Smooth muscle cell (in vitro differentiated cells): Measurements from ENCODE around the gene UBL4A. TPM values are rescaled to one million over a fixed set of nuclear protein-coding genes. Genes with fewer than 3 reads are reported as not detected.

ENCODE experiments used
- DNase-seq: peaks from one replicate; lab custom pipeline; 2025; ENCODE audit not compliant: unreplicated experiment; lab: John Stamatoyannopoulos, UW
- H2AFZ ChIP-seq: fragments of 200-600 bp; sonication (generic); 2 replicates; pipeline ENCODE4 v1.6.0; 2016; ENCODE audit warnings: antibody characterized with exemption, low read depth, mild to moderate bottlenecking
- H3F3A ChIP-seq: fragments of 200-600 bp; sonication (generic); 2 replicates; pipeline ENCODE4 v1.6.0; 2017; ENCODE audit warnings: antibody characterized with exemption, low read depth
- H3K27ac ChIP-seq: fragments of 200-600 bp; sonication (generic); 2 replicates; pipeline ENCODE4 v1.5.1; 2016; ENCODE audit warnings: low read depth, mild to moderate bottlenecking
- H3K27me3 ChIP-seq: fragments of 200-600 bp; sonication (generic); 2 replicates; pipeline ENCODE4 v1.6.1; 2016; ENCODE audit warnings: low read depth, mild to moderate bottlenecking
- H3K36me3 ChIP-seq: fragments of 200-600 bp; sonication (generic); 2 replicates; pipeline ENCODE4 v1.5.1; 2016; ENCODE audit warnings: low read depth
- H3K4me1 ChIP-seq: fragments of 200-600 bp; sonication (generic); 2 replicates; pipeline ENCODE4 v1.5.1; 2016; ENCODE audit warnings: low read depth
- H3K4me2 ChIP-seq: fragments of 200-600 bp; sonication (generic); 2 replicates; pipeline ENCODE4 v1.6.0; 2016; ENCODE audit warnings: mild to moderate bottlenecking
- H3K4me3 ChIP-seq: fragments of 200-600 bp; sonication (generic); 2 replicates; pipeline ENCODE4 v1.5.1; 2016; ENCODE audit warnings: mild to moderate bottlenecking
- H3K79me2 ChIP-seq: fragments of 200-600 bp; sonication (generic); 2 replicates; pipeline ENCODE4 v1.6.0; 2016; ENCODE audit warnings: low read depth, mild to moderate bottlenecking
- H3K9ac ChIP-seq: fragments of 200-600 bp; sonication (generic); 2 replicates; pipeline ENCODE4 v1.6.0; 2016; ENCODE audit warnings: low read depth
- H3K9me3 ChIP-seq: fragments of 200-600 bp; sonication (generic); replicated peaks from 2 replicates; pipeline ENCODE4 v1.5.1; 2016; ENCODE audit warnings: low read depth
- H4K20me1 ChIP-seq: fragments of 200-600 bp; sonication (generic); 2 replicates; pipeline ENCODE4 v1.6.0; 2016; ENCODE audit warnings: low read depth
- CTCF ChIP-seq: fragments of 200-600 bp; sonication (generic); IDR thresholded peaks from 2 replicates; pipeline ENCODE4 v1.5.1; 2017; ENCODE audit warnings: borderline replicate concordance, mild to moderate bottlenecking, antibody characterized with exemption; ENCODE audit not compliant: insufficient read depth, poor library complexity, severe bottlenecking
- WGBS: methylation state at CpG from one replicate; pipeline ENCODE4 v1.1.7; 2016; ENCODE audit warnings: low lambda C conversion rate; 5-methylcytosine and 5-hydroxymethylcytosine counted together
- polyA plus RNA-seq: library from polyadenylated mRNA; unstranded; fragments of >200 nt; fragmentation: Nextera tagmentation; extraction: Ambion mirVana; gene quantifications from 2 replicates; pipeline ENCODE4 v1.2.1, GENCODE V29; 2016
- total RNA-seq: library from RNA; depleted of rRNA; stranded (reverse); fragments of >200 nt; gene quantifications from 2 replicates; pipeline ENCODE4 v1.2.3, GENCODE V29; 2014

UBL4A gene
- total and polyA plus RNA-seq, 2 experiments from 2014 or later = 42.1 to 46.9 TPM

GRCh38 chrX:154473683-154474082 is 12.7 kb downstream of the UBL4A start:
- Histone ChIP-seq H3K36me3 (no peaks in the 10 kb centered on the region), H3F3A (no peaks in the 10 kb centered on the region)
- WGBS = 80% methylated on average over 7 of the region's 7 CpGs

GRCh38 chrX:154472685-154473632 is 13.5 kb downstream of the UBL4A start:
- no peaks in the 10 kb centered on the region for H3K9me3 ChIP-seq
- no peaks in the 10 kb centered on the region for H3K27me3 ChIP-seq
- H3F3A ChIP-seq = no peaks in the 10 kb centered on the region
- no peaks in the 10 kb centered on the region for H3K36me3 ChIP-seq
- DNase-seq = no peak
- H3K27ac ChIP-seq = no peak overlapping the region
- H3K9ac ChIP-seq = no peak overlapping the region
- no peaks in the 10 kb centered on the region for H3K79me2 ChIP-seq
- peaks cover 17% of the 10 kb centered on the region for H4K20me1 ChIP-seq
- no peak overlapping the region for H3K4me3 ChIP-seq
- no peak for TF ChIP-seq CTCF
- no peak overlapping the region for H2AFZ ChIP-seq
- no peak overlapping the region for H3K4me2 ChIP-seq
- no peaks in the 10 kb centered on the region for H3K4me1 ChIP-seq
- WGBS = 87% methylated on average over 26 of the region's 28 CpGs

More at GRCh38 chrX:154473683-154474082, 12.7 kb downstream of the UBL4A start:
- Histone ChIP-seq H3K4me2 (no peak overlapping the region), H3K9me3 (no peaks in the 10 kb centered on the region), H3K79me2 (no peaks in the 10 kb centered on the region), H3K27me3 (no peaks in the 10 kb centered on the region), H3K9ac (no peak overlapping the region), H4K20me1 (peaks cover 17% of the 10 kb centered on the region), H2AFZ (no peak overlapping the region), H3K4me1 (no peaks in the 10 kb centered on the region), H3K27ac (no peak overlapping the region), H3K4me3 (no peak overlapping the region)
- no peak for TF ChIP-seq CTCF
- no peak for DNase-seq

DNA sequence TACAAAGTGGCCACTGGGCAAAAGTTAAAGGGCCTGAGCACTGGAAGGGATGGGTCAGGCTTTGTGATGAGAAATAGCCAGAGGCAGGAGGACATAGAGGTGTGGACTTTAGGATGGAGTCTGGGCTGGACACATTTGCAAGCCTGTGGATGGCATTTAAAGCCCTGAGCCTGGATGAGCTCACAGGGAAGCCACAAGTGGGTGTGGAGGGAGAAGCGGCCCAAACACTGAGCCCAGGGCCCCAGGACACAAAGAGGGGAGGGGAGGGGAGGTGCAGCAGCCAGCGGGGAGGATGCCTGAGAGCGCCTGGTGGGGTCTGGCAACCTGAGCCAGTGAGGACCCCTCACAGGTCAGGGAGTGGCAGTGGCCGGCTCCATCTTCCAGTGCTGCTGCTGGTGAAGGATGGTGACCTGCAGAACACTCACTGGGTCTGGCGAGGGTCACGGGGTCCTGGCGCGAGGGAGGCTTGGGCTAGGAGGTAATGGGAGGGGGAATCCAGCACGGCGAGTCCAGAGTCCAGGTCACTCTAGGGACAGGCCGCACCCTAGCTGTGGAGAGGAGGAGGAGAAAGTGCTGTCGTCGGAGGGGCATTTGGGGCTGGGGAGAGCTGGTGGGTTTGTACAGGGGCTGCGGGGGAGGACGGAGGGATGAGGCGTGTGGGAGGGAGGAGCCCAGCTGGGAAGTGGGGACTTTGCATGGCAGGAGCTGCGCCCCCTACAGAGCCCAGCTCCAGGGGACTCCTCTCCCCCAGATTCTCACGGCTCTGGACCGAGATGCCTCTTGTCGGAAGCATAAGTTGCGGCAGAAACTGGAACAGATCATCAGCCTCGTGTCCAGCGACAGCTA is 14.4 kb downstream of the UBL4A start:
- Histone ChIP-seq H3K4me3 (no peak overlapping the region), H3K4me2 (no peak overlapping the region), H3K27ac (no peak overlapping the region), H3K36me3 (no peaks in the 10 kb centered on the region), H3K27me3 (no peaks in the 10 kb centered on the region), H4K20me1 (peaks cover 17% of the 10 kb centered on the region), H3K9ac (no peak overlapping the region), H2AFZ (no peak overlapping the region), H3K79me2 (no peaks in the 10 kb centered on the region), H3K9me3 (no peaks in the 10 kb centered on the region), H3K4me1 (no peaks in the 10 kb centered on the region), H3F3A (no peaks in the 10 kb centered on the region)
- no peak for TF ChIP-seq CTCF
- no peak for DNase-seq
- WGBS = 88% methylated on average over 20 of the region's 23 CpGs
